ENCODE data around the gene GSDME. TPM values are rescaled to one million over a fixed set of nuclear protein-coding genes. Genes with fewer than 3 reads are reported as not detected.

The GSDME gene
- polyA plus RNA-seq, 1 donor (not counting 4 experiments of a cell fraction or from before 2014, with no cell fraction given) = 105 TPM

- no peak overlapping the region for H3K9ac ChIP-seq (ENCODE audit: control insufficient read depth, extremely low read depth, insufficient read depth, low read length)
Observed at GRCh38 chr7:24798261-24798660, 41.0 kb upstream of the GSDME start.

GRCh38 chr7:24797270-24797669, 40.0 kb upstream of the GSDME start:
- no peak for TF ChIP-seq CTCF (optimal IDR thresholded peaks at IDR 0.05 in 1 of 3, IDR thresholded peaks at IDR 0.05 in 1 of 3, conservative IDR thresholded peaks at IDR 0.05 in 1 of 3; ENCODE audit: extremely low read depth in 1 of 3, insufficient read depth in 2 of 3, low read length in 3 of 3)
- TF ChIP-seq EZH2 (IDR thresholded peaks at IDR 0.05; ENCODE audit: low read length) = no peak
- Histone ChIP-seq H3K4me2 (ENCODE audit: control insufficient read depth, extremely low read depth, insufficient read depth, low read depth, low read length) (no peak overlapping the region), H3K9me1 (ENCODE audit: control insufficient read depth, extremely low read depth, insufficient read depth, low read length) (peaks cover under 1% of the 10 kb centered on the region), H3K4me3 (ENCODE audit: control insufficient read depth in 2 of 3, extremely low read depth in 1 of 3, insufficient read depth in 2 of 3, low read depth in 1 of 3, low read length in 3 of 3) (no peak overlapping the region), H4K20me1 (ENCODE audit: control insufficient read depth, extremely low read depth, insufficient read depth, low read length) (no peaks in the 10 kb centered on the region), H3K4me1 (ENCODE audit: control insufficient read depth, extremely low read depth, insufficient read depth, low read length) (no peaks in the 10 kb centered on the region), H3K9ac (ENCODE audit: control insufficient read depth, extremely low read depth, insufficient read depth, low read length) (no peak overlapping the region), H3K27ac (ENCODE audit: control insufficient read depth, insufficient read depth, low read length) (no peak overlapping the region), H3K9me3 (ENCODE audit: control insufficient read depth, low read depth, low read length) (no peaks in the 10 kb centered on the region), H3K79me2 (ENCODE audit: control insufficient read depth, insufficient read depth, low read length) (no peaks in the 10 kb centered on the region), H3K27me3 (ENCODE audit: control insufficient read depth, extremely low read depth, insufficient read depth, low read length) (no peaks in the 10 kb centered on the region), H2AFZ (ENCODE audit: control insufficient read depth, low read length) (no peak overlapping the region), H3K36me3 (ENCODE audit: control insufficient read depth in 2 of 2, extremely low read depth in 1 of 2, insufficient read depth in 2 of 2, low read length in 2 of 2) (peaks cover 3 to 14% of the 10 kb centered on the region in 2 experiments)
- no peak for DNase-seq (ENCODE audit: low read depth, low spot score)
- dilution Hi-C loops (cut with MboI; ENCODE audit: extremely low pct_ligation_motif_present, low sequenced_read_pairs) = no loop called here
- no peak for FAIRE-seq

More at GRCh38 chr7:24798261-24798660, 41.0 kb upstream of the GSDME start:
- H3K9me3 ChIP-seq (ENCODE audit: control insufficient read depth, low read depth, low read length) = no peaks in the 10 kb centered on the region
- FAIRE-seq (no peak), DNase-seq (ENCODE audit: low read depth, low spot score) (no peak)
- no peaks in the 10 kb centered on the region for H3K27me3 ChIP-seq (ENCODE audit: control insufficient read depth, extremely low read depth, insufficient read depth, low read length)
- no peaks in the 10 kb centered on the region for H3K4me1 ChIP-seq (ENCODE audit: control insufficient read depth, extremely low read depth, insufficient read depth, low read length)
- no peak overlapping the region for H3K4me3 ChIP-seq (ENCODE audit: control insufficient read depth in 2 of 3, extremely low read depth in 1 of 3, insufficient read depth in 2 of 3, low read depth in 1 of 3, low read length in 3 of 3)
- no peak overlapping the region for H3K4me2 ChIP-seq (ENCODE audit: control insufficient read depth, extremely low read depth, insufficient read depth, low read depth, low read length)
- no peak for TF ChIP-seq EZH2 (IDR thresholded peaks at IDR 0.05; ENCODE audit: low read length)
- TF ChIP-seq CTCF (optimal IDR thresholded peaks at IDR 0.05 in 1 of 3, IDR thresholded peaks at IDR 0.05 in 1 of 3, conservative IDR thresholded peaks at IDR 0.05 in 1 of 3; ENCODE audit: extremely low read depth in 1 of 3, insufficient read depth in 2 of 3, low read length in 3 of 3) = no peak
- no peak overlapping the region for H2AFZ ChIP-seq (ENCODE audit: control insufficient read depth, low read length)
- H3K9me1 ChIP-seq (ENCODE audit: control insufficient read depth, extremely low read depth, insufficient read depth, low read length) = peaks cover 2% of the 10 kb centered on the region
- dilution Hi-C loops (cut with MboI; ENCODE audit: extremely low pct_ligation_motif_present, low sequenced_read_pairs) = no loop called here
- no peaks in the 10 kb centered on the region for H3K79me2 ChIP-seq (ENCODE audit: control insufficient read depth, insufficient read depth, low read length)
- peaks cover 7 to 17% of the 10 kb centered on the region in 2 experiments for H3K36me3 ChIP-seq (ENCODE audit: control insufficient read depth in 2 of 2, extremely low read depth in 1 of 2, insufficient read depth in 2 of 2, low read length in 2 of 2)
- H3K27ac ChIP-seq (ENCODE audit: control insufficient read depth, insufficient read depth, low read length) = no peak overlapping the region
- no peaks in the 10 kb centered on the region for H4K20me1 ChIP-seq (ENCODE audit: control insufficient read depth, extremely low read depth, insufficient read depth, low read length)

Data from keratinocyte (primary cell).